Cardiac septum (tissue), 1 donor: ENCODE results near the gene OR51S1. TPM values are rescaled to one million over a fixed set of nuclear protein-coding genes. Genes with fewer than 3 reads are reported as not detected.
"Not testable (repeated sequence)": the region's sequence is repeated elsewhere in the genome, so short reads cannot be mapped to it uniquely, and the experiment has no call there.

Source experiments
- DNase-seq: peaks from one replicate; pipeline ENCODE4 v3.0.0-alpha.2; 2020; ENCODE audit warnings: low spot score
- intact Hi-C: fragments of 100-400 bp; cut with DNase I; formaldehyde crosslinking; loops from one replicate; pipeline ENCODE4 v1.14.0; 2022
- long read RNA-seq: library from polyadenylated mRNA; unstranded; transcript quantifications from one replicate; pipeline ENCODE4 v2.0.0, GENCODE V29; 2021
- total RNA-seq: library from RNA; stranded (reverse); fragmentation: NEBNext Ultra II Directional; extraction: Animal tissue kit (Norgen Biotek cat#: 25700); gene quantifications from one replicate; pipeline ENCODE4 v1.2.1, GENCODE V29; 2021
- donor health status: DM: no; HTN: no; CAD: no.

The OR51S1 gene
- not detected for total RNA-seq
- long read RNA-seq, result 0 reads

GRCh38 chr11:4848908-4849532 lies at the start of gene OR51S1:
Gene OR51S1, minus strand, starts transcription at chr11:4849208. Its CDS starts 0 bp downstream, at chr11:4849208.
- intact Hi-C loops, result no loop called here
- DNase-seq, result no peak

GRCh38 chr11:4891996-4892640 lies 43.1 kb upstream of the OR51S1 start:
- no peak for DNase-seq
- intact Hi-C loops, result no loop called here

GRCh38 chr11:4890279-4890678 lies 41.3 kb upstream of the OR51S1 start:
- no peak for DNase-seq
- intact Hi-C loops, result no loop called here

GRCh38 chr11:4887591-4887990 lies 38.6 kb upstream of the OR51S1 start:
- DNase-seq, result no peak
- intact Hi-C loops, result no loop called here

GRCh38 chr11:4886186-4886585 lies 37.2 kb upstream of the OR51S1 start:
- intact Hi-C loops, result no loop called here
- no peak for DNase-seq

GRCh38 chr11:4884361-4884760 lies 35.4 kb upstream of the OR51S1 start:
- no peak for DNase-seq
- intact Hi-C loops, result no loop called here

GRCh38 chr11:4882543-4882942 lies 33.5 kb upstream of the OR51S1 start:
- DNase-seq, result no peak
- intact Hi-C loops, result no loop called here

- DNase-seq, result no peak
- intact Hi-C loops, result no loop called here
These were observed 33.0 kb upstream of the OR51S1 start, which contains the start of gene OR51T1 for GRCh38 chr11:4881860-4882500. Gene OR51T1, plus strand, starts transcription at chr11:4881900. Its CDS starts 0 bp downstream, at chr11:4881900.

- DNase-seq, result no peak
- intact Hi-C loops, result no loop called here
These were observed 32.2 kb upstream of the OR51S1 start for GRCh38 chr11:4881188-4881587.

- DNase-seq, result no peak
- intact Hi-C loops, result no loop called here
These were observed 16.8 kb upstream of the OR51S1 start for GRCh38 chr11:4865855-4866254.

- no peak for DNase-seq
- intact Hi-C loops, result no loop called here
These were observed 14.9 kb upstream of the OR51S1 start for GRCh38 chr11:4863876-4864275.

GRCh38 chr11:4862447-4863236 lies 13.6 kb upstream of the OR51S1 start:
- intact Hi-C loops, result no loop called here
- no peak for DNase-seq

GRCh38 chr11:4854286-4854685 lies 5.3 kb upstream of the OR51S1 start:
- intact Hi-C loops, DNase-seq: not testable (repeated sequence)

- no peak for DNase-seq
- intact Hi-C loops, result no loop called here
These were observed 2.0 kb upstream of the OR51S1 start for GRCh38 chr11:4851033-4851432.

- no peak for DNase-seq
- intact Hi-C loops, result no loop called here
These were observed 9.0 kb downstream of the OR51S1 start for GRCh38 chr11:4839851-4840549.

GRCh38 chr11:4830909-4831308 lies 18.1 kb downstream of the OR51S1 start:
- no peak for DNase-seq
- intact Hi-C loops, result no loop called here

- intact Hi-C loops, result no loop called here
These were observed 18.7 kb downstream of the OR51S1 start for GRCh38 chr11:4830346-4830745.

GRCh38 chr11:4826425-4826824 lies 22.6 kb downstream of the OR51S1 start:
- no peak for DNase-seq
- intact Hi-C loops, result loop anchor here (1.0 kb wide), 1 partner anchor 189 kb away; the partner anchor contains the start of gene OR51D1

More at GRCh38 chr11:4830346-4830745, 18.7 kb downstream of the OR51S1 start:
- no peak for DNase-seq

GRCh38 chr11:4825132-4825531 lies 23.9 kb downstream of the OR51S1 start:
- intact Hi-C loops, result no loop called here
- DNase-seq, result no peak
